Measurements from ENCODE around the gene PCDHGA7.

DNA sequence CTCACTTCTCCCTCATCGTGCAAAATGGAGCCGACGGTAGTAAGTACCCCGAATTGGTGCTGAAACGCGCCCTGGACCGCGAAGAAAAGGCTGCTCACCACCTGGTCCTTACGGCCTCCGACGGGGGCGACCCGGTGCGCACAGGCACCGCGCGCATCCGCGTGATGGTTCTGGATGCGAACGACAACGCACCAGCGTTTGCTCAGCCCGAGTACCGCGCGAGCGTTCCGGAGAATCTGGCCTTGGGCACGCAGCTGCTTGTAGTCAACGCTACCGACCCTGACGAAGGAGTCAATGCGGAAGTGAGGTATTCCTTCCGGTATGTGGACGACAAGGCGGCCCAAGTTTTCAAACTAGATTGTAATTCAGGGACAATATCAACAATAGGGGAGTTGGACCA lies 48.7 kb downstream of the PCDHGA7 start:
- TF ChIP-seq, protein P1, sequence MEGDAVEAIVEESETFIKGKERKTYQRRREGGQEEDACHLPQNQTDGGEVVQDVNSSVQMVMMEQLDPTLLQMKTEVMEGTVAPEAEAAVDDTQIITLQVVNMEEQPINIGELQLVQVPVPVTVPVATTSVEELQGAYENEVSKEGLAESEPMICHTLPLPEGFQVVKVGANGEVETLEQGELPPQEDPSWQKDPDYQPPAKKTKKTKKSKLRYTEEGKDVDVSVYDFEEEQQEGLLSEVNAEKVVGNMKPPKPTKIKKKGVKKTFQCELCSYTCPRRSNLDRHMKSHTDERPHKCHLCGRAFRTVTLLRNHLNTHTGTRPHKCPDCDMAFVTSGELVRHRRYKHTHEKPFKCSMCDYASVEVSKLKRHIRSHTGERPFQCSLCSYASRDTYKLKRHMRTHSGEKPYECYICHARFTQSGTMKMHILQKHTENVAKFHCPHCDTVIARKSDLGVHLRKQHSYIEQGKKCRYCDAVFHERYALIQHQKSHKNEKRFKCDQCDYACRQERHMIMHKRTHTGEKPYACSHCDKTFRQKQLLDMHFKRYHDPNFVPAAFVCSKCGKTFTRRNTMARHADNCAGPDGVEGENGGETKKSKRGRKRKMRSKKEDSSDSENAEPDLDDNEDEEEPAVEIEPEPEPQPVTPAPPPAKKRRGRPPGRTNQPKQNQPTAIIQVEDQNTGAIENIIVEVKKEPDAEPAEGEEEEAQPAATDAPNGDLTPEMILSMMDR (IDR thresholded peaks at IDR 0.05), result no peak
- TF ChIP-seq GATA2 (CRISPR knock-in tag; IDR thresholded peaks at IDR 0.05), result no peak
- TF ChIP-seq SIN3A (IDR thresholded peaks at IDR 0.05; ENCODE audit: borderline replicate concordance, low read depth, low read length), result no peak
- TF ChIP-seq GABPA (IDR thresholded peaks at IDR 0.05; ENCODE audit: low read depth), result no peak
- TF ChIP-seq ELF1 (IDR thresholded peaks at IDR 0.05), result no peak
- TF ChIP-seq EP300 (IDR thresholded peaks at IDR 0.05; ENCODE audit: borderline replicate concordance in 1 of 2, low read depth in 1 of 2, low read length in 1 of 2), result no peak
- no peak for TF ChIP-seq USF1 (IDR thresholded peaks at IDR 0.05; ENCODE audit: borderline replicate concordance, low read depth)

Data from SK-N-SH (cell line).